ENCODE data around the gene OR10A3.

- TF ChIP-seq EZH2 (IDR thresholded peaks at IDR 0.05) (no peak), POLR2AphosphoS5 (IDR thresholded peaks at IDR 0.05; ENCODE audit: borderline replicate concordance, low read depth, low read length) (no peak), FOXP2 (optimal IDR thresholded peaks at IDR 0.05; ENCODE audit: control extremely low read depth, extremely low read length, insufficient read depth) (no peak)
These were observed 35.9 kb upstream of the OR10A3 start for GRCh38 chr11:7977232-7977917.
